HG03442 (cell line): ENCODE results near the gene NAB2.
"Not testable (repeated sequence)": the region's sequence is repeated elsewhere in the genome, so short reads cannot be mapped to it uniquely, and the experiment has no call there.

Experiments used
- ATAC-seq: cut with Tn5 transposase; IDR thresholded peaks from one replicate; pipeline ENCODE4 v1.9.1; 2021; ENCODE audit warnings: mild to moderate bottlenecking, moderate library complexity; ENCODE audit not compliant: unreplicated experiment

The NAB2 gene

GRCh38 chr12:57109207-57110103 lies 20.5 kb downstream of the NAB2 start:
- no peak for ATAC-seq

- peak; percentile 38 for ATAC-seq
Observed at GRCh38 chr12:57110104-57111030, 21.5 kb downstream of the NAB2 start.

- ATAC-seq, result peak; percentile 54
Observed at GRCh38 chr12:57111031-57111734, 22.3 kb downstream of the NAB2 start, which contains the start of gene STAT6. Gene STAT6, minus strand, starts transcription at chr12:57111362. Its CDS starts 3,084 bp downstream, at chr12:57108278.

- no peak for ATAC-seq
Observed at GRCh38 chr12:57112492-57113294, 23.8 kb downstream of the NAB2 start.

- ATAC-seq, result no peak
Observed at GRCh38 chr12:57116580-57117281, 27.8 kb downstream of the NAB2 start.

GRCh38 chr12:57118711-57119271 lies 29.9 kb downstream of the NAB2 start:
- ATAC-seq, result no peak

GRCh38 chr12:57119294-57120085 lies 30.6 kb downstream of the NAB2 start:
- no peak for ATAC-seq

- ATAC-seq, result not testable (repeated sequence)
Observed at GRCh38 chr12:57120718-57121117, 31.8 kb downstream of the NAB2 start.

GRCh38 chr12:57123813-57124212 lies 34.9 kb downstream of the NAB2 start:
- no peak for ATAC-seq

- ATAC-seq, result peak; percentile 40
Observed at GRCh38 chr12:57124261-57124877, 35.5 kb downstream of the NAB2 start.

- no peak for ATAC-seq
Observed at GRCh38 chr12:57126061-57126460, 37.1 kb downstream of the NAB2 start.

GRCh38 chr12:57126561-57126960 lies 37.6 kb downstream of the NAB2 start:
- ATAC-seq, result no peak

GRCh38 chr12:57127101-57127725 lies 38.3 kb downstream of the NAB2 start:
- ATAC-seq, result no peak

- peak; percentile 36 for ATAC-seq
Observed at GRCh38 chr12:57127726-57128518, 39.0 kb downstream of the NAB2 start, which contains the start of gene LRP1. Gene LRP1, plus strand, starts transcription at chr12:57128483. Its CDS starts 482 bp downstream, at chr12:57128965.

GRCh38 chr12:57128519-57129247 lies 39.8 kb downstream of the NAB2 start:
- ATAC-seq, result no peak

- no peak for ATAC-seq
Observed at GRCh38 chr12:57129321-57129842, 40.5 kb downstream of the NAB2 start.
